Right renal pelvis (tissue), 4 donors: ENCODE data around the gene MAMLD1. TPM values are rescaled to one million over a fixed set of nuclear protein-coding genes. Genes with fewer than 3 reads are reported as not detected.
"Not testable (repeated sequence)": the region's sequence is repeated elsewhere in the genome, so short reads cannot be mapped to it uniquely, and the experiment has no call there.

Source experiments
- DNase-seq, 4 donors: peaks; one replicate each; pipeline ENCODE4 v3.0.0-alpha.2; 2013; ENCODE audit warnings: low read depth in 4 of 4, low spot score in 3 of 4, missing footprints in 1 of 4
- polyA plus RNA-seq, 4 donors: library from polyadenylated mRNA; unstranded; fragments of 120-200 nt; gene quantifications; one replicate each; pipeline ENCODE4 v1.2.1, GENCODE V29; 2013; ENCODE audit not compliant: insufficient read length in 4 of 4

Gene MAMLD1
- polyA plus RNA-seq = 1 to 10 TPM; 6.9 to 7.4 (median 7.2) TPM

GRCh38 chrX:150362599-150363481 lies at the start of gene MAMLD1:
Gene MAMLD1 (plus strand): TSS chrX:150363317. CDS start chrX:150445517, 82,200 bp downstream.
- DNase-seq = peak in 1 of 4 donors; percentile 29

DNA sequence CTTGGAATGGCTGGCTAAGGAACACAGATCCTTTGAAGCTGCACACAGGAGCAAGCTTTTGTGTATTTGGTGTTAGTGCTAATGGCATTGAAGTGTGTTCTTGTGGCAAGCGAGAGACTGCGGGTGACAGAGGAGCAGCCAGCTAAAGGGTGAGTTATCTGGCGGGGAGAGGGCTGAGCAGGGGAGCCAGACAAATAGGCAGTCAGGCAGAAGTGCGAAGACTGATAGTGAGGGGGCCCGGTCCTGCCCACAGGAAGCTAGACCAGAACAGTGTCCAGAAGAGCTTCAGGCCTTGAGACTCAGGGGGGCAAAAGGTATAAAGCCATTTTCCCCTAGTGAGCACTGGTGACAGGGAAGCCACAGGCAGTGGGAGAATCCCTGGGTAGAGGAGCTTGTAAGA lies 49.6 kb upstream of the MAMLD1 start:
- no peak for DNase-seq

DNA sequence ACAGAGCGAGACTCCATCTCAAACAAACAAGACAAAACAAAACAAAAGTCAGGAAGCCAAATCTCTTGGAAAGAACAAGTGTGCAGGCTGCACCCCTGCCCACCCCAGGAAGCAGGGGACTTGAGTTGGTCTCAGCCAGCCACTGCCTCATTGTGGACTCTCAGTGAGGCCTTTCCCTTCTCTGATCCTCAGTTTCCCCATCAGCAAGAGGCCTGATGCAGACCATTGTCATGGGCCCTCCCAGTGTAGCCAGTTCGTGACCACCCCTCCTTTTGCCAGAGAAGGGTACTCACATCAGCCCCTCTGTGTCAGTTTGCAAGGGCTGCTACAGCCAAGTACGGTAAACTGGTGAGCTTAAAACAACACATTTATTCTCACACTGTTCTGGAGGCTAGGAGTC lies 48.9 kb upstream of the MAMLD1 start:
- DNase-seq = no peak

- no peak for DNase-seq
These were observed 46.6 kb upstream of the MAMLD1 start for GRCh38 chrX:150316564-150316963.

DNA sequence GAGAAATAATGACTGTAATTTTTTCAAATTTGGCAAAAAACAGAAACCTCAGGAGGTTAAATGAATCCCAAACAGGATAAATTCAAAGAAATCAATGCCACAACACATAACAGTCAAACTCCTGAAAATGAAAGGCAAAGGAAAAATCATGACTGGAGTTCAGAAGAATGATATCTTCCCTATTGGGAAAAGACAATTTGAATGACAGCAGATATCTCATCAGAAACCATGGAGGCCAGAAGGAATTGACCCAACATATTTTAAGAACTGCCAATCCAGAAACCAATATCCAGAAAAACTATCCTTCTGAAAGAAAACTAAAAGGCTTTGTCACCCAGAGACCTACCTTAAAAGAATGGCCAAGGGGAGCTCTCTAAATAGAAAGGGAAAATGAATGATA lies 40.1 kb upstream of the MAMLD1 start:
- no peak for DNase-seq

DNA sequence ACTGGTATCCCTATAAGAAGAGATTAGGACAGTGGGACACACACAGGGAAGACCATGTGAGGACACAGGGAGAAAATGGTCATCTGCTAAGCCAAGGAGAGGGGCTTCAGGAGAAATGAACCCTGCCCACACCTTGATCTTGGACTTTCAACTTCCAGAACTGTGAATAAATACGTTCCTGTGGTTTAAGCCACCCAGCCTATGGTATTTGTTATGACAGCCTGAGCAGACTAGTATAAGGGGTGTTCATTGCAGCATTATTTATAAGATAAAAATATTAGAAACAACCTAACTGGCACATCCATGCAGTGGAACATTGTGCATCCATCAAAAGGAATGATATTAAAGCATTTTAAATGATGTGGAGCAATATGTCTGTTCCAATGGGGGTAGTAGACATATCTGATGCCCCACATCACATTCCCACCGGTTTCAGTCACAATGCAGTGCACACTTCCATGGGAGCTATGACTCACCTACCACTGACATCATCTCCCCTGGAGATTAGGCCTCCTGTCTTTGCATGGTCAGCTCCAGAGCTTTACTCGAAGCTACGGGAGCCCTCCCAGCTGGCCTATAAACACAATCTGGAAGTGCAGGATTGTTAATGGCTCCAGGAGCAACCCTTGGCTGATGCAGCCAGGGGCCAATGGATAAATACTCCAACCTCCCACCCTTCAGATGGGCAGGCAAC lies 38.9 kb upstream of the MAMLD1 start:
- no peak for DNase-seq

GRCh38 chrX:150324919-150325318 lies 38.2 kb upstream of the MAMLD1 start:
- no peak for DNase-seq

GRCh38 chrX:150326541-150327247 lies 36.4 kb upstream of the MAMLD1 start:
- no peak for DNase-seq

GRCh38 chrX:150329282-150329681 lies 33.8 kb upstream of the MAMLD1 start:
- no peak for DNase-seq

DNA sequence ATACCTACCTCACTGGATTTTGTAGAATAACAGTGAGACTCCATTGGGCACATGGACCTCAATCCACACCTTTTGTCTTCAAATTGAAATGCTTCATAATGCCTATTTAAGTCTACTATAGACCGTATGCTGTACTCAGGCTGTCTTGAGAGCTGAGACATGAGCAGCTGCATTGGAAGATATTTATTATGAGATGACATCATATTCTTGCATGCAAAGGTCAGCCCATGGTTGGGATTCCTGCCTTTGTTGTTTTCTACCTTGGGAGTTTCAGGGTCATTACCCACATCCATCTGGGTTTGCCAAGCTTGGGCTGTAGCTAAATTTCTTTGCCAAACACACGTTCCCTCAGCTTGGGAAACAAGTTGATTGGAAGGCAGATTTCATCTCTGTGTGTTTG lies 33.2 kb upstream of the MAMLD1 start:
- no peak for DNase-seq

- DNase-seq = no peak
These were observed 31.1 kb upstream of the MAMLD1 start for GRCh38 chrX:150332023-150332422.

DNA sequence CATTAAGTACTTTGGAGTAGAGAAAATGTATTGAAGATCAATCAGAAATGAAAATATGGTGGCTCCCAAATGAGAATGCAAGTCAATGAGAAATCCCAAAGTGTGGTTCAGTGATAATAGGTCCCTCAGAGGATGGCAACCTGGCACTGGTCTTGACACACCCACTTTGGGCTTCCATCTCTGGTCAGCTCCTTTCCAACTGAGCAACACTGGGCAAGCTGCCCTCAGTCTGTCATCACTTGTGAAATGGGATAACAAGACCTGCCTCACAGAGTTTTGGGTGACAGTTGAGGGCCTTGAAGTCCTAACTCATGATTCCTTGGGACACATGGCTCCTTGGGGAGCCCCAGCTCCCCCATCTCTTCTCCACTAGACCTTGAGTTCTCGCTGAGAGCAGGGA lies 29.0 kb upstream of the MAMLD1 start:
- no peak for DNase-seq

DNA sequence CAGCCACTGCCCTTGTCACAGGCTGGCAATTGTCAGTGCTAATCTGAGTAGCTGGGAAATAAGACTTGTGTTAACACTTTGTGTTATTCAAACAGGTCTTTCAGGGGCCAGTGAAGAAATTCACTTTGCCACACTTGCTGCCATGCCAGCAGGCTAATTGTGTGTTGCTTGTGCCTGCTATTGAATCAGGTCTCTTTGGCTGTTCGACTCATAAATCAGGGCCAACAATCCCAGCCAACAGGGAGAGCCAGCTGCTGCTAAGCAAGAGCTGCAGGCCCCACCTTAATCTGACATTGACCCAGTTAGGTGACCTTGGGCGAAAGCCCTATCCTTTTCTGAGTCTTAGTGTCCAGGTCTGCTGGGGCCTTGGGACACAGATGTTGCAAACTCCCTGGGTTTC lies 28.1 kb upstream of the MAMLD1 start:
- DNase-seq = no peak

GRCh38 chrX:150337026-150337425 lies 26.1 kb upstream of the MAMLD1 start:
- DNase-seq = no peak

- DNase-seq = no peak
These were observed 25.6 kb upstream of the MAMLD1 start for GRCh38 chrX:150337536-150337935.

DNA sequence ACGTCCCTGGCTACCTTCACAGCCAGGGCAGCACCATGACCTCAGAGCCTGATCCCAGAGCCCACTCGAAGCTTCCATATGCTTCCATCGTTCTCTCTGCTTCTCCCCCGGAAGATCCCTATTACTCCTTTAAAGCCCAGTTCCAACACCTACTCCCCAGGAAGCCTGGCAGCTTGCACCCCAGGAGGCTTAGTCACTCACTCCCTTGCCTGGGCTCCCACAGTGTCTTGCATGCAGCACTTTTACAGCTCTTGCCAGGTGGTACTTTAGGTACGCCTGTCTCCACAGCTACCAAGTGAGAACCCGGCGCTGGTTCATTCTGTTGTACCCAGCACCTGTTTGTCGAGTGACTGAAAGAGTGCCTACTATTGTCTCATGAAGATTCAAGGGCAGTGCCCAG lies 24.5 kb upstream of the MAMLD1 start:
- DNase-seq = no peak

GRCh38 chrX:150339736-150340135 lies 23.4 kb upstream of the MAMLD1 start:
- no peak for DNase-seq

DNA sequence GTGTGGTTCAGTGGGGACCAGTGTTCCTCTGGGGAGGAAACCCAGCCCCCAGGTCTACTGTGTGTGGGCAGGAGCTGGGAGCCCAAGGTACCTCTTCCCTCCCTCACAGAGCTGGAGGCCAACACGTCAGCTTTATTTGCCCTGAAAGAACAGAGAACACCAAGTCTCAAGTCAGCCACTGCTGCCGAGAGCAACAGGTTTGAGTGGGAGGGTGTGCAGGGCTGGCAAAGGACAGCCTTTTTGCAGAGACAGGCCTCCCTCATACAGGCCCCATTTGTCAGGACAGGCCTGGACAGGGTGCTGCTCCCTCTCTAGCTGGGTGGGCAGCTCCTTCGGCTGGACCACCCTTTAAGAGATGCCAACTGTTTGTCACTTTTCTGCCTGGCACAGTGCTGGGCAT lies 22.8 kb upstream of the MAMLD1 start:
- not testable (repeated sequence) for DNase-seq

GRCh38 chrX:150347471-150347870 lies 15.6 kb upstream of the MAMLD1 start:
- DNase-seq = no peak

GRCh38 chrX:150348365-150348764 lies 14.8 kb upstream of the MAMLD1 start:
- no peak for DNase-seq

- DNase-seq = no peak
These were observed 11.0 kb upstream of the MAMLD1 start for GRCh38 chrX:150352114-150352513.
